A549 treated with ZK216348 at 1 μM for 4 hours (cell line): ENCODE results near the gene FSTL5. TPM values are rescaled to one million over a fixed set of nuclear protein-coding genes. Genes with fewer than 3 reads are reported as not detected.

ENCODE experiments used
- total RNA-seq: library from RNA; stranded (reverse); fragments of 200-300 nt; extraction: Qiagen RNA extraction; gene quantifications from 5 replicates; pipeline ENCODE4 v1.2.3, GENCODE V29; 2022; ENCODE audit warnings: low read depth

FSTL5 gene
- total RNA-seq: 0.18 TPM in 1 of 5 replicates, not detected in the others

DNA sequence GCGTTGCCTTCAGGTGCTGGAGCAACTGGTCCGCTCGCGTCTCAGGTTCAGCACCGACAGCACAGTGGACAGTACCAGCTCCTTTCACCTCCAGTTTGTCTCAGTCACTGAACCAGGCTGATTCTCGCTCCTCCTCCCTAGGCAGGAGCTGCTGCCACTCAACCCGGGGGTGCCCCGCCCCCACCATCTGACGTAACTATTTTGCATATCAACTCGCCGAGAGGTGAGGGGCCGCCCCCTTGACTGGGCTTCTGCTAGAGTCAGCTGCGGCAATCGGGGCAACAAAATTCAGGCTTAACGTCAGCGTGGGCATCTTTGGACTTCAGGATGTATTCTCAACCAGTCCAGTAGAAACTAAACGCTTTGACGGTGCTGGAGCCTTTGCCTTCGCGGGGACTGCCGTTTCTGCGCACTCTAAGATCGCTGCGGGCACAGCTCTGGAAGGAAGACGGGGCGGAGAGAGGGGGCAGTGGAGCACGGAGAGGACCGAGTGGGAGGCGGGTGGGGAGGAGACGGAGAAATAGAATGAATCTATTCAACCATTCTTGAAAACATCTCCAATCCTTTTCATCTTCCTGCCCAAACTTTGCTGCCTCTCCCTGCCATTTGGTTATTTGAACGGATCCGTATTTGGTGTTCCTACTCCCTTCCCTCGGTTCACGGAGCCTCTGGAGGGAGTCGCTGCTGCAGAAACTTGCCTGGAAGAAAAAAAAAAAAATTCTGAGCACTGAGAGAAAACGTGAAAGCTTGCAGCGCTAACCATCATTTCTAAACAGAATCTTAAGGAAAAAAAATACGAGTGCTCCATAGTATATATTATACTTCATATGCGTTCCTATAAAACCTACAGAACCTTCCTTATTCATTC is at the start of gene FSTL5:
Gene FSTL5 (minus strand): TSS at position 109 of the 868 bp plus-strand sequence. CDS start 52,604 bp downstream, outside the sequence.

